T-cell (primary cell): ENCODE measurements around the gene GPR62. TPM values are rescaled to one million over a fixed set of nuclear protein-coding genes. Genes with fewer than 3 reads are reported as not detected.
"Not testable (repeated sequence)": the region's sequence is repeated elsewhere in the genome, so short reads cannot be mapped to it uniquely, and the experiment has no call there.

Experiments used
- ATAC-seq, 4 experiments: fragments of 200-7000 bp in 3 of 4; fragments of 150-1000 bp in 1 of 4; cut with Tn5 transposase; replicated peaks in 1 of 4; 1 replicate in 3 of 4; 2 replicates in 1 of 4; pipeline ENCODE4 v1.10.0; 2021; ENCODE audit warnings: moderate library complexity in 3 of 4, mild to moderate bottlenecking in 2 of 4, moderate number of reproducible peaks in 1 of 4
- CTCF ChIA-PET, 2 donors: fragments of 300-600 bp; sonication (Branson Sonifier 250); formaldehyde crosslinking; loops; one replicate each; lab custom pipeline; 2022; ENCODE audit warnings: antibody characterized with exemption in 2 of 2; lab: Charles Lee
- POLR2A ChIA-PET, 2 donors: fragments of 300-600 bp; sonication (Branson Sonifier 250); formaldehyde crosslinking; loops; one replicate each; lab custom pipeline; 2022; ENCODE audit warnings: antibody characterized with exemption in 2 of 2; lab: Charles Lee
- DNase-seq, 35 experiments: peaks; one replicate each; pipeline versions ENCODE4 v3.0.0 to v3.0.0-alpha.2; 2013 to 2023
- H3K27ac ChIP-seq: one replicate; pipeline ENCODE4 v1.5.1; 2013; ENCODE audit warnings: low read length
- H3K27me3 ChIP-seq, 2 experiments: replicated peaks in 1 of 2; 1 replicate in 1 of 2; 2 replicates in 1 of 2; pipeline versions ENCODE4 v1.6.1 to v1.7.0; 2013; ENCODE audit warnings: low read length in 1 of 2, mixed read lengths in 1 of 2; ENCODE audit not compliant: control insufficient read depth in 2 of 2, insufficient read depth in 2 of 2; ENCODE audit errors: extremely low read depth in 1 of 2
- H3K36me3 ChIP-seq, 2 donors: 1 replicate in 1 of 2; 2 replicates in 1 of 2; pipeline versions ENCODE4 v1.6.1 to v1.7.0; 2013; ENCODE audit warnings: low read length in 1 of 2; ENCODE audit not compliant: control insufficient read depth in 2 of 2, insufficient read depth in 1 of 2; ENCODE audit errors: extremely low read depth in 1 of 2
- H3K4me1 ChIP-seq, 2 experiments: 1 replicate in 1 of 2; 2 replicates in 1 of 2; pipeline versions ENCODE4 v1.6.1 to v1.7.0; 2013; ENCODE audit warnings: low read length in 2 of 2, mixed read lengths in 1 of 2; ENCODE audit not compliant: insufficient read depth in 2 of 2, control insufficient read depth in 1 of 2; ENCODE audit errors: extremely low read depth in 1 of 2
- H3K4me3 ChIP-seq, 2 donors: 1 replicate in 1 of 2; 2 replicates in 1 of 2; pipeline versions ENCODE4 v1.5.1 to v1.7.0; 2013; ENCODE audit warnings: mild to moderate bottlenecking in 2 of 2, low read length in 1 of 2, moderate library complexity in 1 of 2; ENCODE audit not compliant: control insufficient read depth in 1 of 2; ENCODE audit errors: extremely low read depth in 1 of 2
- H3K9me3 ChIP-seq: 2 replicates; pipeline ENCODE4 v1.7.0; 2013
- H3K27ac Mint-ChIP-seq, 2 donors: one replicate each; pipeline ENCODE4 v1.8.0; 2020 to 2021; ENCODE audit warnings: mild to moderate bottlenecking in 2 of 2, mixed read lengths in 2 of 2
- H3K27me3 Mint-ChIP-seq, 2 donors: one replicate each; pipeline ENCODE4 v1.8.0; 2021 to 2022; ENCODE audit warnings: mixed read lengths in 2 of 2
- H3K36me3 Mint-ChIP-seq: one replicate; pipeline ENCODE4 v1.8.0; 2021; ENCODE audit warnings: mixed read lengths
- H3K4me1 Mint-ChIP-seq, 3 donors: one replicate each; pipeline ENCODE4 v1.8.0; 2020 to 2022; ENCODE audit warnings: mixed read lengths in 3 of 3, mild to moderate bottlenecking in 1 of 3
- H3K4me3 Mint-ChIP-seq, 3 donors: one replicate each; pipeline ENCODE4 v1.8.0; 2020 to 2022; ENCODE audit warnings: mild to moderate bottlenecking in 3 of 3, mixed read lengths in 3 of 3, moderate library complexity in 3 of 3
- H3K9me3 Mint-ChIP-seq, 3 donors: one replicate each; pipeline ENCODE4 v1.8.0; 2020 to 2022; ENCODE audit warnings: mixed read lengths in 3 of 3
- WGBS: methylation state at CpG from one replicate; pipeline ENCODE4 v1.1.5; 2013; ENCODE audit warnings: missing lambda C conversion rate; ENCODE audit not compliant: insufficient coverage; 5-methylcytosine and 5-hydroxymethylcytosine counted together
- total RNA-seq, 35 experiments: library from RNA in 6 of 35; stranded (reverse) in 6 of 35; fragments of 120-200 nt in 1 of 35; gene quantifications; one replicate each; pipeline versions ENCODE4 v1.2.1 to v1.2.4 and lab custom pipeline; 2013 to 2026

Gene GPR62
- total RNA-seq, 5 donors from 2014 or later (not counting 1 experiment from before 2014, with no cell fraction given), result not detected

DNA sequence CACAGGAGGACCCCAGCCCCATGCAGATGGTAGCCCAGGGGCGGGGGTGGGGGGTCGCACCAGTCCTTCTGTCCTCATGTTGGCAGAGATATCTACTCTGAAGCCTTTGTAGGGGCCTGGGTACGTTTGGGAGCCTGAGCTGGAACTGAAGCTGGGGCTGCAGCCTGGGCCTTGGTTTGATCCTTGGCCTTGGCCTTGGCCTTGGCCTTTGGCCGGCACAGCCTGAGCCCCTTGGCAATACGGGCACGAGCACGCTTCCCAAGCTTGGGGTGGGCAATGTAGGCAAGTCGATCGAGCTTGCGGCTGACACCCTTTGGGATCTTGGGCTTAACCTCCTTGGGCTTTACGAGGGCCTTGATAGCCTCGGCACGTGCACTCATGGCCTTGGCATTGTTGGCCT lies 38.5 kb downstream of the GPR62 start:
- H3K27ac Mint-ChIP-seq, result not testable (repeated sequence)

DNA sequence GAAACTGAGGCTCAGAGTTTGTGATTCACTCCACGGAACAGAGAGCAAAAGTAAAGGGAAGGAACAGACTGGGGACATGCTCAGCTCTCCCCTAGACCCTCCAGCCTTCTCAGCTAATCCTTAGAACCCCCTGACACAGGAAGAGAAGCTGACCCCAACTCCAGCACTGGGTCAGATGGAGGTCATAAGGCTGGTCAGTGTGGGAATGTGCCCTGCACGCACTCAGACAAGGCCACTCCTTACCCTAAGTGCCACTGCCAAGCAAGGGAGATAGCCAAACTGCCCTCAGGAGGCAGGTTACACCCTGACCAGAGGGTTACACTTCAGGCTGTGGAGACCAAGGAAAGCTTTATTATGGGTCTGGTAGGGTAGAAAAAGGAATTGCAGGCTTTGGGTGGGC lies 39.3 kb downstream of the GPR62 start:
- peaks cover 21% of the 10 kb centered on the region for H3K36me3 Mint-ChIP-seq
- POLR2A ChIA-PET, result interaction anchor here in 1 of 2 donors (1.7 kb wide), 1 partner anchor 12 kb away, joined by 5 read pairs; the partner anchor contains the start of gene ACY1
- Histone ChIP-seq H3K27ac (peak overlapping the region; percentile 84), H3K4me1 (peaks cover 15 to 35% of the 10 kb centered on the region in 2 experiments), H3K36me3 (peaks cover 2 to 31% of the 10 kb centered on the region in 2 donors), H3K9me3 (no peaks in the 10 kb centered on the region), H3K27me3 (no peaks in the 10 kb centered on the region), H3K4me3 (peak overlapping the region in 1 of 2 donors; percentile 98)
- H3K27ac Mint-ChIP-seq, result peak overlapping the region; percentile 100
- H3K9me3 Mint-ChIP-seq, result no peaks in the 10 kb centered on the region
- H3K27me3 Mint-ChIP-seq, result no peaks in the 10 kb centered on the region
- ATAC-seq (no peak), DNase-seq (no peak)
- CTCF ChIA-PET, result interaction anchor here in 1 of 2 donors (0.6 to 0.9 kb wide), 2 partner anchors 15 to 53 kb away, joined by 3 to 4 read pairs; partner anchors contain the start of genes PARP3 and RRP9
- no CpG with 5 or more reads among the region's 2 CpGs for WGBS
- peak overlapping the region; percentile 99 to 100 (median 100) for H3K4me3 Mint-ChIP-seq
- H3K4me1 Mint-ChIP-seq, result peaks cover 31 to 41% (median 37%) of the 10 kb centered on the region in 3 donors

More for the DNA sequence above, 38.5 kb downstream of the GPR62 start:
- CTCF ChIA-PET, H3K4me3 ChIP-seq, H3K27me3 ChIP-seq, H3K9me3 ChIP-seq, H3K9me3 Mint-ChIP-seq, DNase-seq, H3K27ac ChIP-seq, H3K27me3 Mint-ChIP-seq, POLR2A ChIA-PET, ATAC-seq: not testable (repeated sequence)
- Mint-ChIP-seq H3K4me1 (peaks cover 37 to 45% (median 38%) of the 10 kb centered on the region in 3 donors), H3K4me3 (peak overlapping the region in 2 of 3 donors; percentile 99 to 100), H3K36me3 (peaks cover 21% of the 10 kb centered on the region)
- 81% methylated on average over 3 of the region's 13 CpGs for WGBS
- peaks cover 2 to 31% of the 10 kb centered on the region in 2 donors for H3K36me3 ChIP-seq
- H3K4me1 ChIP-seq, result peaks cover 15 to 35% of the 10 kb centered on the region in 2 experiments

DNA sequence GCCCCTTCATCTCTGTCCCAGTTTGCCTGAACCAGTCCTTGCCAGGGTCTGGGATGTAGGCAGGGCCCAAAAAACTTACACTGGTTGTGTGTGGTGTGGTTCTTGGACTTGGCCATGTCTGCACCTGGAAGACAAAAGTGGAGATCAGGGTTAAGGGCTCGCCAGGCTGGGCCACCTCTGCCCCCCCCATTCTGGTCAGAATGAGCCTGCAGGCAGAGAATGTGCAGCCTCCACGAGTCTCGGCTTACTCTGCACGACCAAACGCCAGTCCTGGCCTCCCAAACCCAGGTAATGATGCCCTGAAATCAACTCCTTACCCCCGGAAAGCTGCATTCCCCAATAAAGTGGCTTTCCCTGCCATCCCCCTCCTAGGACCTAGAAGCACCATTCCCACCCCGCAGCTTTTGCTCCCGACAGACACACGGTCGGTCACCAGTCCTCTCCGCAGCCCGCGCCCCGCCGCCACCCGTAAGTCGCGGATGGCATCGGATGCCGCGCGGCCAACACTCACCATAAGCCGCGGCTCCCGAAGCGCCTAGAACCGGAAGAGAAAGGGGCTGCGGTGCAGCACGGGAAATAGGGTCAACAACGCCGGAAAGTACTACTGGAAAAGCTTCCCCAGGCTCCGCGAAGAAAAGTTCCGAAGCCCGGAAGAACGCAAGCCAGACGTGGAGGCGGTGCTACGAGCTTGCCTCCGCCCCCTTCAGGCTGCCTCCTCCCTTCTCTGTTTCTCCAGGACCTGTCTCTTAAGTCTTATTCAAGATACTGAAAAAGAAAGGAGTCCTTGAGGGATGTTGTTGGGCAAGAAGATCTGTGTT lies 40.4 kb downstream of the GPR62 start, which contains the start of gene RPL29:
Gene RPL29, minus strand, starts transcription at position 550 of the 818 bp plus-strand sequence. Its CDS starts 434 bp downstream, at position 116.
- Histone ChIP-seq H3K4me3 (peak within 1 kb of the TSS; percentile 68 to 98), H3K4me1 (peaks cover 15 to 35% of the 10 kb centered on the region in 2 experiments), H3K27me3 (peaks cover 0 to 4% of the 10 kb centered on the region in 2 experiments), H3K36me3 (peaks cover 2 to 31% of the 10 kb centered on the region in 2 donors), H3K9me3 (no peaks in the 10 kb centered on the region), H3K27ac (peak within 1 kb of the TSS; percentile 84)
- ChIA-PET CTCF (interaction anchor here in 1 of 2 donors (0.5 to 1.5 kb wide), 9 partner anchors 13 to 198 kb away, joined by 3 to 13 read pairs (median 3); partner anchors contain the start of genes ABHD14B, DUSP7, PARP3 and POC1A), POLR2A (interaction anchor here in 1 of 2 donors (0.7 to 1.7 kb wide), 2 partner anchors 13 to 784 kb away, joined by 3 to 5 read pairs; partner anchors contain the start of gene ACY1)
- WGBS, result 0% methylated on average over 35 of the region's 40 CpGs
- peak within 1 kb of the TSS; percentile 100 for H3K27ac Mint-ChIP-seq
- peaks cover 21% of the 10 kb centered on the region for H3K36me3 Mint-ChIP-seq
- H3K4me3 Mint-ChIP-seq, result peak within 1 kb of the TSS; percentile 99 to 100 (median 100)
- DNase-seq, result peak; percentile 78 to 96 (median 90)
- H3K27me3 Mint-ChIP-seq, result no peaks in the 10 kb centered on the region
- no peaks in the 10 kb centered on the region for H3K9me3 Mint-ChIP-seq
- ATAC-seq, result peak; percentile 94 to 98 (median 96)
- H3K4me1 Mint-ChIP-seq, result peaks cover 31 to 41% (median 37%) of the 10 kb centered on the region in 3 donors

DNA sequence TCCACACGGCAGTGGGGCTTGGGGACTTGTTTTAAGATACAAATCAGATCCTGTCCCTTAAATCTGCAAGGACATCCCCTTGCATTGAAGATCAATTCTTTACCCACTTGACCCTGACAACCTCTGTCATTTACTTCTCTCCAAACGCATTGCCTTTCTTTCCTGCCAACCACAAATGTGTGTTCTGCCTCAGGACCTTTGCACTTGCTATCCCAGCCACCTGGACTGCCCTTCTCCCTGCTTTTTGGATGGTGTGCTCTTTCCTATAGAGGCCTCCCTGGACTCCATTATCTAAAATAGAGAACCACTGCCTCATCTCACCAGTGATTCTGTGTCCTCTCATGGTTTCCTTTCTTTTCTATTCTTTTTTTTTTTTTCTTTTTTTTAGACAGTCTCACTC lies 42.0 kb downstream of the GPR62 start:
- Histone ChIP-seq H3K27ac (no peak overlapping the region), H3K4me1 (peaks cover 15 to 45% of the 10 kb centered on the region in 2 experiments), H3K9me3 (no peaks in the 10 kb centered on the region), H3K36me3 (peaks cover 2 to 22% of the 10 kb centered on the region in 2 donors), H3K4me3 (no peak overlapping the region), H3K27me3 (peaks cover 0 to 9% of the 10 kb centered on the region in 2 experiments)
- Mint-ChIP-seq H3K9me3 (no peaks in the 10 kb centered on the region), H3K27me3 (no peaks in the 10 kb centered on the region), H3K4me1 (peaks cover 37 to 45% (median 40%) of the 10 kb centered on the region in 3 donors), H3K4me3 (peak overlapping the region in 2 of 3 donors; percentile 6 to 61), H3K36me3 (peaks cover 17% of the 10 kb centered on the region), H3K27ac (peak overlapping the region in 1 of 2 donors; percentile 55)
- 65% methylated on average over 2 of the region's 2 CpGs for WGBS
- CTCF ChIA-PET, result no interaction called here
- DNase-seq, result no peak
- POLR2A ChIA-PET, result interaction anchor here in 1 of 2 donors (0.6 kb wide), 1 partner anchor 147 kb away, joined by 3 read pairs; no protein-coding TSS in a partner anchor
- no peak for ATAC-seq

DNA sequence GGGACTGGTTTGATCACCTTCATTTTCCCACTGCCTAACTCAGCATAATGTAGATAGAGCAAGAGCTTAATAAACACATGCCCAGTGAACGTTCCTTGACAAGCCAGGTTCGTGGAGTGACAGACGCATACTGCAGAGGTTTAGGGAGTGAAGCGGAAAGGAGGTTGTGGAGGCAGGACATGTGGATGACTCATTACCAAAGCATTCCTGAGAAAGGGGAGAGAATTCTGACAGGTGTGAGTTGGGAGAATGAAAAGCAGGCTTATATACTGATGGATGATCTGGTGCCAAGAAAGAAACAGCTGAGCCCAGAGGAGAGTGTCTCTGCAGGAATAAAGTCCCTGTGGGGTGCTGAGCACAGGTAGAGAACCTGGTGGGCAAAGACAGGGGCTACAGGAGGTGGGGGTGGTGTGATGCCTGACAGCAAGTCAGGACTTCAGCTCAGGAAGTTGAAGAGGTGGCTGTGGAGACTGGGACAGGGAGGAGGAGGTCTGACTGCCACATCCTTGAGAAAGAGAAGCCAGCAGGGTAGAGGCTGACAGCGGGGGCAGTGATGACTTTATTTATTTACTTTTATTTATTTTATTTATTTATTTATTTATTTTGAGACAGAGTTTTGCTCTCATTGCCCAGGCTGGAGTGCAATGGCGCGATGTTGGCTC lies 42.9 kb downstream of the GPR62 start:
- Histone ChIP-seq H3K4me1 (peaks cover 11 to 39% of the 10 kb centered on the region in 2 experiments), H3K27me3 (peaks cover 0 to 12% of the 10 kb centered on the region in 2 experiments), H3K36me3 (peaks cover 2 to 14% of the 10 kb centered on the region in 2 donors), H3K9me3 (no peaks in the 10 kb centered on the region), H3K4me3 (no peak overlapping the region), H3K27ac (no peak overlapping the region)
- ChIA-PET POLR2A (interaction anchor here in 1 of 2 donors (0.6 kb wide), 1 partner anchor 146 kb away, joined by 3 read pairs; no protein-coding TSS in a partner anchor), CTCF (interaction anchor here in 1 of 2 donors (0.5 to 0.8 kb wide), 2 partner anchors 121 to 150 kb away, joined by 4 read pairs; no protein-coding TSS in a partner anchor)
- no peak for ATAC-seq
- Mint-ChIP-seq H3K4me1 (peaks cover 32 to 38% (median 32%) of the 10 kb centered on the region in 3 donors), H3K9me3 (no peaks in the 10 kb centered on the region), H3K36me3 (peaks cover 14% of the 10 kb centered on the region), H3K27ac (no peak overlapping the region), H3K4me3 (no peak overlapping the region), H3K27me3 (no peaks in the 10 kb centered on the region)
- 82% methylated on average over 4 of the region's 7 CpGs for WGBS
- no peak for DNase-seq
